Thymus (tissue), 11 donors: ENCODE measurements around the gene TACO1. TPM values are rescaled to one million over a fixed set of nuclear protein-coding genes. Genes with fewer than 3 reads are reported as not detected.

Experiments used
- DNase-seq, 9 donors: peaks; one replicate each; pipeline ENCODE4 v3.0.0-alpha.2; 2013; ENCODE audit warnings: low spot score in 9 of 9, low read depth in 6 of 9, missing footprints in 1 of 9
- H3K27ac ChIP-seq, 2 donors: one replicate each; pipeline ENCODE4 v1.5.1; 2013; ENCODE audit warnings: control low read depth in 1 of 2, low read depth in 1 of 2, low read length in 1 of 2, mild to moderate bottlenecking in 1 of 2, moderate library complexity in 1 of 2
- H3K27me3 ChIP-seq, 2 donors: one replicate each; pipeline ENCODE4 v1.5.1; 2013; ENCODE audit warnings: low read length in 1 of 2; ENCODE audit not compliant: control insufficient read depth in 2 of 2, insufficient read depth in 1 of 2
- H3K36me3 ChIP-seq, 2 donors: one replicate each; pipeline ENCODE4 v1.5.1; 2013; ENCODE audit warnings: low read length in 1 of 2, mild to moderate bottlenecking in 1 of 2, moderate library complexity in 1 of 2; ENCODE audit not compliant: control insufficient read depth in 2 of 2, insufficient read depth in 2 of 2
- H3K4me1 ChIP-seq, 2 donors: one replicate each; pipeline ENCODE4 v1.5.1; 2013; ENCODE audit warnings: low read length in 2 of 2; ENCODE audit not compliant: control insufficient read depth in 2 of 2, insufficient read depth in 2 of 2
- H3K4me3 ChIP-seq, 2 donors: one replicate each; pipeline ENCODE4 v1.5.1; 2013; ENCODE audit warnings: low read length in 2 of 2, control low read depth in 1 of 2, mild to moderate bottlenecking in 1 of 2
- H3K9me3 ChIP-seq, 2 donors: one replicate each; pipeline ENCODE4 v1.5.1; 2013; ENCODE audit warnings: low read length in 1 of 2, mild to moderate bottlenecking in 1 of 2; ENCODE audit not compliant: control insufficient read depth in 2 of 2, insufficient read depth in 1 of 2
- WGBS: extraction: QIAGEN DNeasy Blood & Tissue Kit; methylation state at CpG from one replicate; pipeline ENCODE4 v1.1.7; 2013; 5-methylcytosine and 5-hydroxymethylcytosine counted together
- polyA plus RNA-seq: library from polyadenylated mRNA; stranded (reverse); fragments of 200-250 nt; gene quantifications from one replicate; pipeline ENCODE4 v1.2.3, GENCODE V29; 2013
- total RNA-seq: library from RNA; stranded (reverse); fragments of 120-200 nt; gene quantifications from one replicate; pipeline ENCODE4 v1.2.4, GENCODE V29; 2013
- donor health status: healthy.

The TACO1 gene
- total and polyA plus RNA-seq, 2 donors, result 10.1 to 14.2 TPM

DNA sequence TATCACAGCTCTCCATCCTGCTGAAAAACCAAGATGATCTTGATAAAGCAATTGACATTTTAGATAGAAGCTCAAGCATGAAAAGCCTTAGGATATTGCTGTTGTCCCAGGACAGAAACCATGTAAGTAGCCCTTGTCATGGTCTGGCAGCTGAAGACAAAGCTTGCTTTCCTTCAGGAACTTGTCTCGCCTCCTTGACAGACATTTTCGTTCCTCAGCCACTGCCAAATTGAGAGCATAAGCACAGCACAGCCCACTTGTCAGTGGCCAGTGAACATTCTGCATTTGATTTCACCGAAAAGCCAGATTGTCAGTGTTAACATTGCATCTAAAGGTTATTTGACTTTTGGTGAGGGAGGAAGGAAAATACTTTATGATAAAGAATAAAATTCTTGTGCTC lies 57.1 kb downstream of the TACO1 start:
- H3K27ac ChIP-seq, result no peak overlapping the region
- no peaks in the 10 kb centered on the region for H3K9me3 ChIP-seq
- 95% methylated on average over 3 of the region's 3 CpGs for WGBS
- H3K4me3 ChIP-seq, result no peak overlapping the region
- H3K27me3 ChIP-seq, result no peaks in the 10 kb centered on the region
- H3K36me3 ChIP-seq, result peaks cover 32 to 42% of the 10 kb centered on the region in 2 donors
- H3K4me1 ChIP-seq, result no peaks in the 10 kb centered on the region
- DNase-seq, result no peak

Other genes with a start within 250 kb of the TACO1 start
- gene CYB561, start 154.6 kb upstream of the TACO1 start, total RNA-seq, result 2.6 TPM
- 7.8 TPM for gene CYB561, start 154.6 kb upstream of the TACO1 start, polyA plus RNA-seq
- gene ACE, start 123.8 kb upstream of the TACO1 start, total RNA-seq, result 0.28 TPM
- 1.1 TPM for gene ACE, start 123.8 kb upstream of the TACO1 start, polyA plus RNA-seq
- gene KCNH6, start 77.5 kb upstream of the TACO1 start, total RNA-seq, result 0.05 TPM
- 0.25 TPM for gene KCNH6, start 77.5 kb upstream of the TACO1 start, polyA plus RNA-seq
- 26.0 TPM for gene DCAF7, start 50.4 kb upstream of the TACO1 start, total RNA-seq
- 19.8 TPM for gene DCAF7, start 50.4 kb upstream of the TACO1 start, polyA plus RNA-seq
- 15.5 TPM for gene MAP3K3, start 21.5 kb downstream of the TACO1 start, total RNA-seq
- gene MAP3K3, start 21.5 kb downstream of the TACO1 start, polyA plus RNA-seq, result 21.0 TPM
- gene LIMD2, start 99.2 kb downstream of the TACO1 start, total RNA-seq, result 202 TPM
- 309 TPM for gene LIMD2, start 99.2 kb downstream of the TACO1 start, polyA plus RNA-seq
- 13.4 TPM for gene STRADA, start 140.9 kb downstream of the TACO1 start, total RNA-seq
- 32.2 TPM for gene STRADA, start 140.9 kb downstream of the TACO1 start, polyA plus RNA-seq
- gene CCDC47, start 172.7 kb downstream of the TACO1 start, total RNA-seq, result 34.7 TPM
- 25.9 TPM for gene CCDC47, start 172.7 kb downstream of the TACO1 start, polyA plus RNA-seq
- 58.9 TPM for gene DDX42, start 173.3 kb downstream of the TACO1 start, total RNA-seq
- gene DDX42, start 173.3 kb downstream of the TACO1 start, polyA plus RNA-seq, result 92.8 TPM
- gene PSMC5, start 226.5 kb downstream of the TACO1 start, total RNA-seq, result 31.7 TPM
- gene PSMC5, start 226.5 kb downstream of the TACO1 start, polyA plus RNA-seq, result 179 TPM
- gene FTSJ3, start 226.8 kb downstream of the TACO1 start, total RNA-seq, result 32.9 TPM
- 21.0 TPM for gene FTSJ3, start 226.8 kb downstream of the TACO1 start, polyA plus RNA-seq
- gene SMARCD2, start 241.8 kb downstream of the TACO1 start, total RNA-seq, result 72.1 TPM
- gene SMARCD2, start 241.8 kb downstream of the TACO1 start, polyA plus RNA-seq, result 68.9 TPM